NCI-H510A treated with DMSO at 0.1 percent for 48 hours (cell line): ENCODE measurements around the gene TRAK2.
"Not testable (repeated sequence)": the region's sequence is repeated elsewhere in the genome, so short reads cannot be mapped to it uniquely, and the experiment has no call there.

Experiments used
- DNase-seq: peaks from one replicate; lab custom pipeline; 2025; lab: John Stamatoyannopoulos, UW

The TRAK2 gene, protein sequence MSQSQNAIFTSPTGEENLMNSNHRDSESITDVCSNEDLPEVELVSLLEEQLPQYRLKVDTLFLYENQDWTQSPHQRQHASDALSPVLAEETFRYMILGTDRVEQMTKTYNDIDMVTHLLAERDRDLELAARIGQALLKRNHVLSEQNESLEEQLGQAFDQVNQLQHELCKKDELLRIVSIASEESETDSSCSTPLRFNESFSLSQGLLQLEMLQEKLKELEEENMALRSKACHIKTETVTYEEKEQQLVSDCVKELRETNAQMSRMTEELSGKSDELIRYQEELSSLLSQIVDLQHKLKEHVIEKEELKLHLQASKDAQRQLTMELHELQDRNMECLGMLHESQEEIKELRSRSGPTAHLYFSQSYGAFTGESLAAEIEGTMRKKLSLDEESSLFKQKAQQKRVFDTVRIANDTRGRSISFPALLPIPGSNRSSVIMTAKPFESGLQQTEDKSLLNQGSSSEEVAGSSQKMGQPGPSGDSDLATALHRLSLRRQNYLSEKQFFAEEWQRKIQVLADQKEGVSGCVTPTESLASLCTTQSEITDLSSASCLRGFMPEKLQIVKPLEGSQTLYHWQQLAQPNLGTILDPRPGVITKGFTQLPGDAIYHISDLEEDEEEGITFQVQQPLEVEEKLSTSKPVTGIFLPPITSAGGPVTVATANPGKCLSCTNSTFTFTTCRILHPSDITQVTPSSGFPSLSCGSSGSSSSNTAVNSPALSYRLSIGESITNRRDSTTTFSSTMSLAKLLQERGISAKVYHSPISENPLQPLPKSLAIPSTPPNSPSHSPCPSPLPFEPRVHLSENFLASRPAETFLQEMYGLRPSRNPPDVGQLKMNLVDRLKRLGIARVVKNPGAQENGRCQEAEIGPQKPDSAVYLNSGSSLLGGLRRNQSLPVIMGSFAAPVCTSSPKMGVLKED

DNA sequence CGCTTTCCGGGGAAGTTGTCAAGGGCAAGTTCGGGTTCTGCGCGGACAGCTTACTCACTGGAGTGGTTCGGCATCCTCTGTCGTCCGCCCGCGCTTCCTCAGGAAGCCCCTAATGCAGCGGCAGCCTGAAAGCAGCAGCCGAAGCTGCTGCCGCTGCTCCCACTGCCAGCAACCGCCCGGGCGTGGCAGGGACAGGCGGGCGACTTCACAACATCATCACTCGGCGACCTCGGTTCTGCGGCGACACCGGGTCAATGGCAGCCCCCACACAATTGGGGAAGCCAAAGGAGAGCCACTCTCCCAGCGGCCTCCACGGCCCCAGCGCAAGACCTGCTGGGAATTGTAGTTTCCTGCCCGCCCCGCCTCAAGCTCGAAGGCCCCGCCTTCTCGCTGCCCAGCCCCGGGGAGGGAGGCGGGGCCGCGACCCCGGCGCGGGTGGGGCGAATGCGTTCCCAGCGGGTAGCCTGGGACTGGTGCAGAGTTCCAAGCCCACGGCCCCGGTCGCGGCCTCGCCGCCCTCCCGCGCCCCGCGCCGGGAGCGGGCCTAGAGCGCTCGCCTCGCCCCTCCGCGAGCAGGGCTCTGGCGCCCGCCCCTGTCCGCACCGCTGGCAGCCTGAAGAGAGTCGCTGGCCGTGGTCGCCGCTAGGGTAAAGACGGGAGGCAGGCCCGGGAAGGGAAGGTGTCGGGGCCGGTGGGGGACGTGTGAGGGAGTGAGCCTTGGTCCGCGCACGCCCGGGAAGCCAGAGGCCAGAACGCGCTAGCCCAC is at the start of gene TRAK2, which contains the start of gene STRADB:
Gene TRAK2, minus strand, starts transcription at position 167 of the 766 bp plus-strand sequence. CDS start 30,951 bp downstream, outside the sequence.
Gene STRADB, plus strand, starts transcription at position 449 of the 766 bp plus-strand sequence. CDS start 3,101 bp downstream, outside the sequence.
- DNase-seq = peak; percentile 82

- no peak for DNase-seq
Observed at GRCh38 chr2:201500534-201500933, 49.3 kb upstream of the TRAK2 start.

DNA sequence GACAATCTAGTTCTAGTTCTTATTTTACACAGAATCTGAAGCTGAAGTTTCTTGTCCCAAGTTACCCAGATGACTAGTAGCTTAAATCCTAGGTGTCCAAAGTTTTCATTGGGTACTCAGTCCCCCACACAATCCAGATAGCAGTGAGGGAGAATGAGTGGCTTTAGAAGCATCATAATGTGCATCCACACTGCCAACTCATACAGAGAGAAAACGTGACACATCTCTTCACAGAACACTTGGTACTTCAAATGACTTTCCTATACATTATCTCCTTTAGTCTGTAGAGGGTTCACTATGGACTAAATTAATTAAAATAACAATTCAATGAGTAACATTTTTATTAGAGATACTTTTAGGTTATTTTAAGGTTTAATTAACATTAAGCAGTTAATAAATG is 45.5 kb upstream of the TRAK2 start:
- DNase-seq = no peak

GRCh38 chr2:201490291-201490690 is 39.0 kb upstream of the TRAK2 start:
- DNase-seq = no peak

- DNase-seq = no peak
Observed at GRCh38 chr2:201484805-201485204, 33.5 kb upstream of the TRAK2 start.

- DNase-seq = not testable (repeated sequence)
Observed at GRCh38 chr2:201483758-201484157, 32.5 kb upstream of the TRAK2 start.

- DNase-seq = no peak
Observed at GRCh38 chr2:201483342-201483741, 32.1 kb upstream of the TRAK2 start.

GRCh38 chr2:201482543-201482942 is 31.3 kb upstream of the TRAK2 start:
- no peak for DNase-seq

DNA sequence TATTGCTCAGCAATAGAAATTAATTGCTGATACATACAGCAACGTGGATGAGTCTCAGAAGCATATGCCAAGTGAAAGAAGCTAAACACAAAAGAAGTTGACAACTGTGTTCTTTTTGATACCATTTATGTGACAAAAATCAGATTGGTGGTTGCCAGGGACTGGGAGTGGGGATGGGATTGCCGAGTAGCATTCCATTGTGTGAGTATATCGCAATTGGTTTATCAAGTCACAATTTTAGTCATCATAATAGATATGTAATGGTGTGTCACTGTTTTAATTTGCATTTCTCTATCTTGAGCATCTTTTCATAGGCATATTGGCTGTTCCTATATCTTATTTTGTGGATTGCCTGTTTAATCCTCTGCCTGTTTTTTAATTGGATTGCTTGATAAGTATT is 21.2 kb upstream of the TRAK2 start:
- no peak for DNase-seq

- no peak for DNase-seq
Observed at GRCh38 chr2:201471732-201472393, 20.6 kb upstream of the TRAK2 start.

- no peak for DNase-seq
Observed at GRCh38 chr2:201470821-201471731, 19.8 kb upstream of the TRAK2 start.

DNA sequence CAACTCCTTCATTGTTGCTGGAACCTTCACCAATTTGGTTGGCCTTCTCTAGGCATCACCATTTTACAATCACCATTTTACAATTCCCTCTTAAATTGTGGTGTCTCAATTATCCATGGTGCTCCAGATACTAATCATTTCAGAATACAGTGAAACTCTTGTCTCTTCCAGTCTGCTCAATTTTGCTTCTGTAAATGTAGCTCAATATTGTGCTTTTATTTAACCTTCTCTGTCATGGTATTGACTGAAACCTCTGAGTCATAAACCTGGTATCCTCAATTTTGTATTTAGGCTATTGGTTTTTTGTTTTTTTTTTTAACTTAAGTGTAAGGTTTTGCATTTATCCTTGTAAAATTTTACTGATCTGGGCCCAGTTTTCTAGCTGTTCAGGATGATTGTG is 16.4 kb upstream of the TRAK2 start:
- no peak for DNase-seq

- DNase-seq = peak; percentile 14
Observed at GRCh38 chr2:201466050-201466675, 14.9 kb upstream of the TRAK2 start.

GRCh38 chr2:201465524-201465971 is 14.3 kb upstream of the TRAK2 start:
- DNase-seq = no peak

GRCh38 chr2:201464547-201464946 is 13.3 kb upstream of the TRAK2 start:
- no peak for DNase-seq

DNA sequence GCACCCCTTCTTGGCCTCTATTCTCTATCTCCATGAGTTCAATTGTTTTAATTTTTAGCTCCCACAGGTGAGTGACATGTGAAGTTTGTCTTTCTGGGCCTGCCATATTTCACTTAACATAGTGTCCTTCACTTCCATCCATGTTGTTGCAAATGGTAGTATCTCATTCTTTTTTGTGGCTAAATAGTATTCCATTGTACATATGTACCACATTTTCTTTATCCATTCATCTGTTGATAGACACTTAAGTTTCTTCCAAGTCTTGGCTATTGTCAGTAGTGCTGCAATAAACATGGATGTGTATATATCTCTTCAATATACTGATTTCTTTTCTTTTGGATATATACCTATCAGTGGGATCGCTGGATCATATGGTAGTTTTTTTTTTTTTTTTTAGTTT is 9.3 kb upstream of the TRAK2 start:
- DNase-seq = no peak

- DNase-seq = no peak
Observed at GRCh38 chr2:201458381-201458780, 7.1 kb upstream of the TRAK2 start.

- no peak for DNase-seq
Observed at GRCh38 chr2:201452922-201453643, 1.8 kb upstream of the TRAK2 start.
